Stimulated activated CD8-positive, alpha-beta memory T cell treated with anti-CD3 and anti-CD28 coated beads, Interleukin-2, amount 100 ng/mL, for 48 hours (primary cell): ENCODE results near the gene SPTBN1.

Experiments used
- DNase-seq, 2 donors: peaks; one replicate each; pipeline ENCODE4 v3.0.0-alpha.2; 2020; ENCODE audit warnings: low read depth in 2 of 2

The SPTBN1 gene

GRCh38 chr2:54455563-54456361 lies at the start of gene SPTBN1:
TSS of gene SPTBN1 (plus strand) at chr2:54456327. CDS start at chr2:54526419, 70,092 bp downstream.
- DNase-seq, result no peak

- DNase-seq, result no peak
Observed at GRCh38 chr2:54407693-54408092, 48.4 kb upstream of the SPTBN1 start.

GRCh38 chr2:54408288-54408687 lies 47.8 kb upstream of the SPTBN1 start:
- DNase-seq, result no peak

- DNase-seq, result no peak
Observed at GRCh38 chr2:54409752-54410151, 46.4 kb upstream of the SPTBN1 start.

- no peak for DNase-seq
Observed at GRCh38 chr2:54411801-54412354, 44.2 kb upstream of the SPTBN1 start.

- no peak for DNase-seq
Observed at GRCh38 chr2:54416166-54416813, 39.8 kb upstream of the SPTBN1 start.

GRCh38 chr2:54416938-54417337 lies 39.2 kb upstream of the SPTBN1 start:
- no peak for DNase-seq

- DNase-seq, result no peak
Observed at GRCh38 chr2:54417577-54417976, 38.5 kb upstream of the SPTBN1 start.

GRCh38 chr2:54419388-54419787 lies 36.7 kb upstream of the SPTBN1 start:
- no peak for DNase-seq

GRCh38 chr2:54419855-54420523 lies 36.1 kb upstream of the SPTBN1 start:
- no peak for DNase-seq

- no peak for DNase-seq
Observed at GRCh38 chr2:54420524-54421172, 35.5 kb upstream of the SPTBN1 start.

GRCh38 chr2:54422072-54422581 lies 34.0 kb upstream of the SPTBN1 start:
- peak in 1 of 2 donors; percentile 8 for DNase-seq

GRCh38 chr2:54423213-54423612 lies 32.9 kb upstream of the SPTBN1 start:
- no peak for DNase-seq

- DNase-seq, result no peak
Observed at GRCh38 chr2:54424555-54425163, 31.5 kb upstream of the SPTBN1 start.

- DNase-seq, result no peak
Observed at GRCh38 chr2:54428108-54428831, 27.9 kb upstream of the SPTBN1 start.

- DNase-seq, result no peak
Observed at GRCh38 chr2:54429054-54429453, 27.1 kb upstream of the SPTBN1 start.

GRCh38 chr2:54429811-54430551 lies 26.1 kb upstream of the SPTBN1 start:
- DNase-seq, result no peak

GRCh38 chr2:54430649-54431048 lies 25.5 kb upstream of the SPTBN1 start:
- no peak for DNase-seq

GRCh38 chr2:54432251-54433015 lies 23.7 kb upstream of the SPTBN1 start:
- no peak for DNase-seq
